ENCODE data around the gene SOX5. TPM values are rescaled to one million over a fixed set of nuclear protein-coding genes. Genes with fewer than 3 reads are reported as not detected.
"Not testable (repeated sequence)": the region's sequence is repeated elsewhere in the genome, so short reads cannot be mapped to it uniquely, and the experiment has no call there.

Gene SOX5
- total RNA-seq, 1 donor from 2014 or later, result 2.2 TPM

- DNase-seq (no peak), ATAC-seq (ENCODE audit: poor library complexity) (no peak)
- intact Hi-C loops (cut with DNase I), result no loop called here
Observed at GRCh38 chr12:23855813-23856212, 93.7 kb downstream of the SOX5 start.

- ATAC-seq (ENCODE audit: poor library complexity), result no peak
- intact Hi-C loops (cut with DNase I), result no loop called here
Observed at GRCh38 chr12:23854598-23854997, 94.9 kb downstream of the SOX5 start.

GRCh38 chr12:23853640-23854039, 95.8 kb downstream of the SOX5 start:
- ATAC-seq (ENCODE audit: poor library complexity) (no peak), DNase-seq (no peak)
- intact Hi-C loops (cut with DNase I), result no loop called here

More at GRCh38 chr12:23854598-23854997, 94.9 kb downstream of the SOX5 start:
- no peak for DNase-seq

GRCh38 chr12:23851602-23852001, 97.9 kb downstream of the SOX5 start:
- DNase-seq (no peak), ATAC-seq (ENCODE audit: poor library complexity) (no peak)
- intact Hi-C loops (cut with DNase I), result no loop called here

- ATAC-seq (ENCODE audit: poor library complexity), result no peak
- no peak for DNase-seq
- intact Hi-C loops (cut with DNase I), result no loop called here
Observed at GRCh38 chr12:23847857-23848256, 101.6 kb downstream of the SOX5 start.

- no peak for DNase-seq
- intact Hi-C loops (cut with DNase I), result no loop called here
- no peak for ATAC-seq (ENCODE audit: poor library complexity)
Observed at GRCh38 chr12:23843958-23844357, 105.5 kb downstream of the SOX5 start.

- ATAC-seq (ENCODE audit: poor library complexity) (no peak), DNase-seq (no peak)
- intact Hi-C loops (cut with DNase I), result no loop called here
Observed at GRCh38 chr12:23834076-23834475, 115.4 kb downstream of the SOX5 start.

- DNase-seq, result no peak
- intact Hi-C loops (cut with DNase I), result no loop called here
- ATAC-seq (ENCODE audit: poor library complexity), result no peak
Observed at GRCh38 chr12:23831739-23832138, 117.7 kb downstream of the SOX5 start.

GRCh38 chr12:23830210-23830609, 119.3 kb downstream of the SOX5 start:
- intact Hi-C loops (cut with DNase I), result no loop called here
- no peak for ATAC-seq (ENCODE audit: poor library complexity)
- DNase-seq, result no peak

GRCh38 chr12:23827353-23827752, 122.1 kb downstream of the SOX5 start:
- intact Hi-C loops (cut with DNase I), result no loop called here
- ATAC-seq (ENCODE audit: poor library complexity) (no peak), DNase-seq (no peak)

GRCh38 chr12:23825124-23825523, 124.3 kb downstream of the SOX5 start:
- intact Hi-C loops (cut with DNase I); ATAC-seq (ENCODE audit: poor library complexity); DNase-seq: not testable (repeated sequence)

- ATAC-seq (ENCODE audit: poor library complexity) (no peak), DNase-seq (no peak)
- intact Hi-C loops (cut with DNase I), result no loop called here
Observed at GRCh38 chr12:23824358-23824757, 125.1 kb downstream of the SOX5 start.

- DNase-seq; intact Hi-C loops (cut with DNase I); ATAC-seq (ENCODE audit: poor library complexity): not testable (repeated sequence)
Observed at GRCh38 chr12:23822883-23823282, 126.6 kb downstream of the SOX5 start.

GRCh38 chr12:23817345-23817744, 132.1 kb downstream of the SOX5 start:
- intact Hi-C loops (cut with DNase I), result no loop called here
- ATAC-seq (ENCODE audit: poor library complexity) (no peak), DNase-seq (no peak)

GRCh38 chr12:23816394-23816851, 133.0 kb downstream of the SOX5 start:
- DNase-seq (no peak), ATAC-seq (ENCODE audit: poor library complexity) (no peak)
- intact Hi-C loops (cut with DNase I), result no loop called here

- no peak for ATAC-seq (ENCODE audit: poor library complexity)
- no peak for DNase-seq
- intact Hi-C loops (cut with DNase I), result no loop called here
Observed at GRCh38 chr12:23815810-23816209, 133.7 kb downstream of the SOX5 start.

GRCh38 chr12:23813206-23813605, 136.3 kb downstream of the SOX5 start:
- intact Hi-C loops (cut with DNase I), result no loop called here
- no peak for ATAC-seq (ENCODE audit: poor library complexity)
- DNase-seq, result no peak

- ATAC-seq (ENCODE audit: poor library complexity) (no peak), DNase-seq (no peak)
- intact Hi-C loops (cut with DNase I), result no loop called here
Observed at GRCh38 chr12:23810329-23810902, 139.1 kb downstream of the SOX5 start.

GRCh38 chr12:23803540-23803939, 145.9 kb downstream of the SOX5 start:
- DNase-seq (no peak), ATAC-seq (ENCODE audit: poor library complexity) (no peak)
- intact Hi-C loops (cut with DNase I), result no loop called here

- intact Hi-C loops (cut with DNase I), result no loop called here
- no peak for ATAC-seq (ENCODE audit: poor library complexity)
- no peak for DNase-seq
Observed at GRCh38 chr12:23795494-23795893, 154.0 kb downstream of the SOX5 start.

GRCh38 chr12:23781118-23781517, 168.4 kb downstream of the SOX5 start:
- intact Hi-C loops (cut with DNase I), result no loop called here
- ATAC-seq (ENCODE audit: poor library complexity) (no peak), DNase-seq (no peak)

Data from Right ventricle myocardium superior (tissue), 1 donor.